Measurements from ENCODE around the gene CTNNA3.
"Not testable (repeated sequence)": the region's sequence is repeated elsewhere in the genome, so short reads cannot be mapped to it uniquely, and the experiment has no call there.

CTNNA3 gene

GRCh38 chr10:67519434-67519833 lies 176.6 kb downstream of the CTNNA3 start:
- DNase-seq (ENCODE audit: low read depth in 2 of 3, low spot score in 2 of 3): no peak

- no peak for DNase-seq (ENCODE audit: low read depth in 2 of 3, low spot score in 2 of 3)
Measured at GRCh38 chr10:67518756-67519155, 177.2 kb downstream of the CTNNA3 start.

GRCh38 chr10:67518043-67518442 lies 178.0 kb downstream of the CTNNA3 start:
- no peak for DNase-seq (ENCODE audit: low read depth in 2 of 3, low spot score in 2 of 3)

- no peak for DNase-seq (ENCODE audit: low read depth in 2 of 3, low spot score in 2 of 3)
Measured at GRCh38 chr10:67506757-67507091, 189.3 kb downstream of the CTNNA3 start.

- no peak for DNase-seq (ENCODE audit: low read depth in 2 of 3, low spot score in 2 of 3)
Measured at GRCh38 chr10:67506083-67506756, 189.8 kb downstream of the CTNNA3 start.

GRCh38 chr10:67492317-67493019 lies 203.5 kb downstream of the CTNNA3 start:
- DNase-seq (ENCODE audit: low read depth in 2 of 3, low spot score in 2 of 3): no peak

GRCh38 chr10:67487906-67488619 lies 207.9 kb downstream of the CTNNA3 start:
- no peak for DNase-seq (ENCODE audit: low read depth in 2 of 3, low spot score in 2 of 3)

- DNase-seq (ENCODE audit: low read depth in 2 of 3, low spot score in 2 of 3): no peak
Measured at GRCh38 chr10:67487199-67487598, 208.8 kb downstream of the CTNNA3 start.

- no peak for DNase-seq (ENCODE audit: low read depth in 2 of 3, low spot score in 2 of 3)
Measured at GRCh38 chr10:67477868-67478267, 218.1 kb downstream of the CTNNA3 start.

- no peak for DNase-seq (ENCODE audit: low read depth in 2 of 3, low spot score in 2 of 3)
Measured at GRCh38 chr10:67476201-67476600, 219.8 kb downstream of the CTNNA3 start.

GRCh38 chr10:67473850-67474633 lies 222.0 kb downstream of the CTNNA3 start:
- DNase-seq (ENCODE audit: low read depth in 2 of 3, low spot score in 2 of 3): no peak

- DNase-seq (ENCODE audit: low read depth in 2 of 3, low spot score in 2 of 3): no peak
Measured at GRCh38 chr10:67471022-67471421, 225.0 kb downstream of the CTNNA3 start.

- DNase-seq (ENCODE audit: low read depth in 2 of 3, low spot score in 2 of 3): no peak
Measured at GRCh38 chr10:67464278-67464677, 231.7 kb downstream of the CTNNA3 start.

GRCh38 chr10:67452892-67453291 lies 243.1 kb downstream of the CTNNA3 start:
- DNase-seq (ENCODE audit: low read depth in 2 of 3, low spot score in 2 of 3): no peak

GRCh38 chr10:67438605-67439304 lies 257.2 kb downstream of the CTNNA3 start:
- DNase-seq (ENCODE audit: low read depth in 2 of 3, low spot score in 2 of 3): no peak

- DNase-seq (ENCODE audit: low read depth in 2 of 3, low spot score in 2 of 3): no peak
Measured at GRCh38 chr10:67433276-67433675, 262.7 kb downstream of the CTNNA3 start.

GRCh38 chr10:67402620-67403019 lies 293.4 kb downstream of the CTNNA3 start:
- no peak for DNase-seq (ENCODE audit: low read depth in 2 of 3, low spot score in 2 of 3)

GRCh38 chr10:67401711-67402110 lies 294.3 kb downstream of the CTNNA3 start:
- no peak for DNase-seq (ENCODE audit: low read depth in 2 of 3, low spot score in 2 of 3)

- DNase-seq (ENCODE audit: low read depth in 2 of 3, low spot score in 2 of 3): not testable (repeated sequence)
Measured at GRCh38 chr10:67386841-67387533, 309.0 kb downstream of the CTNNA3 start.

- DNase-seq (ENCODE audit: low read depth in 2 of 3, low spot score in 2 of 3): no peak
Measured at GRCh38 chr10:67386260-67386659, 309.7 kb downstream of the CTNNA3 start.
